GM21737 (cell line): ENCODE data around the gene OTOS.

ENCODE experiments used
- ATAC-seq: cut with Tn5 transposase; IDR thresholded peaks from one replicate; pipeline ENCODE4 v1.9.1; 2021; ENCODE audit warnings: mild to moderate bottlenecking, moderate library complexity; ENCODE audit not compliant: unreplicated experiment

The OTOS gene

GRCh38 chr2:240168041-240168440, 27.6 kb upstream of the OTOS start:
- ATAC-seq: no peak

GRCh38 chr2:240167588-240167880, 27.1 kb upstream of the OTOS start:
- ATAC-seq: no peak

GRCh38 chr2:240166761-240167587, 26.5 kb upstream of the OTOS start:
- no peak for ATAC-seq

GRCh38 chr2:240166191-240166590, 25.7 kb upstream of the OTOS start:
- ATAC-seq: no peak

- ATAC-seq: no peak
These were observed 25.2 kb upstream of the OTOS start for GRCh38 chr2:240165661-240166060.

GRCh38 chr2:240165034-240165433, 24.6 kb upstream of the OTOS start:
- ATAC-seq: no peak

GRCh38 chr2:240164586-240164985, 24.1 kb upstream of the OTOS start:
- no peak for ATAC-seq

- no peak for ATAC-seq
These were observed 23.6 kb upstream of the OTOS start for GRCh38 chr2:240163844-240164574.

GRCh38 chr2:240162939-240163714, 22.7 kb upstream of the OTOS start:
- no peak for ATAC-seq

GRCh38 chr2:240162531-240162930, 22.1 kb upstream of the OTOS start:
- no peak for ATAC-seq

- no peak for ATAC-seq
These were observed 21.6 kb upstream of the OTOS start for GRCh38 chr2:240162032-240162431.

GRCh38 chr2:240161087-240161750, 20.8 kb upstream of the OTOS start:
- ATAC-seq: no peak

GRCh38 chr2:240160291-240161086, 20.0 kb upstream of the OTOS start:
- no peak for ATAC-seq

- no peak for ATAC-seq
These were observed 18.9 kb upstream of the OTOS start for GRCh38 chr2:240159251-240159839.

GRCh38 chr2:240157147-240157470, 16.7 kb upstream of the OTOS start:
- no peak for ATAC-seq

GRCh38 chr2:240156435-240157146, 16.1 kb upstream of the OTOS start:
- ATAC-seq: no peak

GRCh38 chr2:240155745-240156390, 15.4 kb upstream of the OTOS start:
- no peak for ATAC-seq

GRCh38 chr2:240155048-240155744, 14.7 kb upstream of the OTOS start:
- no peak for ATAC-seq
